ENCODE results near the gene MACROH2A2. TPM values are rescaled to one million over a fixed set of nuclear protein-coding genes. Genes with fewer than 3 reads are reported as not detected.

The MACROH2A2 gene
- total RNA-seq, 1 experiment from 2014 or later, result 3.0 TPM

GRCh38 chr10:70132098-70133029 is 79.7 kb downstream of the MACROH2A2 start, which contains the start of gene AIFM2:
AIFM2 (minus strand) TSS chr10:70132825; CDS start chr10:70124084, 8,741 bp downstream.
- Histone ChIP-seq H3K9me3 (ENCODE audit: control insufficient read depth, insufficient read depth, low read depth, low read length) (no peaks in the 10 kb centered on the region), H3K27ac (ENCODE audit: low read length) (peak within 1 kb of the TSS; percentile 92), H3K27me3 (ENCODE audit: control insufficient read depth, insufficient read depth, low read length) (no peaks in the 10 kb centered on the region), H3K36me3 (ENCODE audit: control insufficient read depth, insufficient read depth, low read length) (no peaks in the 10 kb centered on the region), H3K4me3 (ENCODE audit: low read depth in 2 of 2, low read length in 2 of 2) (peak within 1 kb of the TSS; percentile 55 to 81), H3K4me1 (ENCODE audit: control insufficient read depth, insufficient read depth, low read length) (peaks cover 19% of the 10 kb centered on the region)
- DNase-seq (ENCODE audit: low read depth, low spot score) (no peak), ATAC-seq (peak; percentile 85)
- no TSS peak for BruUV-seq (replicated peaks)
- TF ChIP-seq CTCF (IDR thresholded peaks at IDR 0.05) (no peak), REST (IDR thresholded peaks at IDR 0.05; ENCODE audit: insufficient read depth in 1 of 2, low read depth in 2 of 2, low read length in 1 of 2) (no peak), SIN3A (IDR thresholded peaks at IDR 0.05; ENCODE audit: borderline replicate concordance, insufficient read depth, low read depth, low read length) (peak; percentile 49; the same call in 1 of the 2 replicates), POLR2AphosphoS5 (IDR thresholded peaks at IDR 0.05; ENCODE audit: low read depth, low read length) (peak; percentile 60), TCF7L2 (IDR thresholded peaks at IDR 0.05; ENCODE audit: low read depth, low read length) (no peak)
- POLR2A ChIA-PET, result no interaction called here
- CTCF ChIA-PET, result no interaction called here
- intact Hi-C loops (cut with micrococcal nuclease; ENCODE audit: unreplicated experiment), result no loop called here
- in situ Hi-C loops (cut with HindIII; ENCODE audit: low pct_unique_long_range_greater_than_20kb, low sequenced_read_pairs), result no loop called here

- Histone ChIP-seq H3K9me3 (ENCODE audit: control insufficient read depth, insufficient read depth, low read depth, low read length) (no peaks in the 10 kb centered on the region), H3K27ac (ENCODE audit: low read length) (no peak overlapping the region), H3K27me3 (ENCODE audit: control insufficient read depth, insufficient read depth, low read length) (no peaks in the 10 kb centered on the region), H3K4me3 (ENCODE audit: low read depth in 2 of 2, low read length in 2 of 2) (no peak overlapping the region), H3K4me1 (ENCODE audit: control insufficient read depth, insufficient read depth, low read length) (peaks cover 19% of the 10 kb centered on the region), H3K36me3 (ENCODE audit: control insufficient read depth, insufficient read depth, low read length) (no peaks in the 10 kb centered on the region)
- in situ Hi-C loops (cut with HindIII; ENCODE audit: low pct_unique_long_range_greater_than_20kb, low sequenced_read_pairs), result no loop called here
- ChIA-PET CTCF (interaction anchor here (0.6 kb wide), 1 partner anchor 32 kb away, joined by 3 read pairs; no protein-coding TSS in a partner anchor), POLR2A (interaction anchor here (0.8 kb wide), 1 partner anchor 11 kb away, joined by 5 read pairs; the partner anchor contains the start of gene TYSND1)
- intact Hi-C loops (cut with micrococcal nuclease; ENCODE audit: unreplicated experiment), result no loop called here
- TF ChIP-seq REST (IDR thresholded peaks at IDR 0.05; ENCODE audit: insufficient read depth in 1 of 2, low read depth in 2 of 2, low read length in 1 of 2) (no peak), CTCF (IDR thresholded peaks at IDR 0.05) (no peak), SIN3A (IDR thresholded peaks at IDR 0.05; ENCODE audit: borderline replicate concordance, insufficient read depth, low read depth, low read length) (no peak), TCF7L2 (IDR thresholded peaks at IDR 0.05; ENCODE audit: low read depth, low read length) (no peak), POLR2AphosphoS5 (IDR thresholded peaks at IDR 0.05; ENCODE audit: low read depth, low read length) (no peak)
- DNase-seq (ENCODE audit: low read depth, low spot score) (no peak), ATAC-seq (no peak)
- no TSS peak for BruUV-seq (replicated peaks)
These were observed 82.4 kb downstream of the MACROH2A2 start for GRCh38 chr10:70135046-70135445.
